Germinal center (tissue), 1 donor: Measurements from ENCODE around the gene HOXD4.

ENCODE experiments used
- DNase-seq: peaks from one replicate; pipeline ENCODE4 v3.0.0; 2012; ENCODE audit warnings: mixed read lengths, low spot score

Gene HOXD4

GRCh38 chr2:176151442-176152287, at the start of gene HOXD4:
HOXD4 (plus strand) TSS chr2:176151550; CDS start chr2:176151634, 84 bp downstream.
- no peak for DNase-seq

DNA sequence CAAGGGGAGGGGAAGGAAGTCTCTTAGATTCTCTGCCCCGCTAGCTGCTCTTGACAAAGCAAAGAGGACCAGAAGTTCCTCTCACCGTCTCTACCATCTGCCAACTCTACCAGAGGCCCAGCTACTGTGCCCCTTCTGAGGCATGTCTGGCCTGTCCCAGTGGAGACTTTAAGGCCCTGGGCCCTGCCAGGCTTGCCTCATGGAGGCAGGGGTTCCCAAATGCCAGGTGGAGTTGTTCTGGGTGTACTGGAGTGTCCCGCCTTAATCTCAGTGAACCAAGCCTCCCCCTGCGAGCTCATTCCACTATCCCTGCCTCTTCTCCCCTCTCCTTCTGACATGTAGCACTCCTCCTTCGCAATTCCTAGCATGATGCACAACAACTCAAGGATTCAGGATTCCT, 49.5 kb upstream of the HOXD4 start:
- no peak for DNase-seq

- DNase-seq = no peak
Measured at GRCh38 chr2:176102309-176102866, 49.0 kb upstream of the HOXD4 start.

- DNase-seq = no peak
Measured at GRCh38 chr2:176103194-176103593, 48.2 kb upstream of the HOXD4 start.

DNA sequence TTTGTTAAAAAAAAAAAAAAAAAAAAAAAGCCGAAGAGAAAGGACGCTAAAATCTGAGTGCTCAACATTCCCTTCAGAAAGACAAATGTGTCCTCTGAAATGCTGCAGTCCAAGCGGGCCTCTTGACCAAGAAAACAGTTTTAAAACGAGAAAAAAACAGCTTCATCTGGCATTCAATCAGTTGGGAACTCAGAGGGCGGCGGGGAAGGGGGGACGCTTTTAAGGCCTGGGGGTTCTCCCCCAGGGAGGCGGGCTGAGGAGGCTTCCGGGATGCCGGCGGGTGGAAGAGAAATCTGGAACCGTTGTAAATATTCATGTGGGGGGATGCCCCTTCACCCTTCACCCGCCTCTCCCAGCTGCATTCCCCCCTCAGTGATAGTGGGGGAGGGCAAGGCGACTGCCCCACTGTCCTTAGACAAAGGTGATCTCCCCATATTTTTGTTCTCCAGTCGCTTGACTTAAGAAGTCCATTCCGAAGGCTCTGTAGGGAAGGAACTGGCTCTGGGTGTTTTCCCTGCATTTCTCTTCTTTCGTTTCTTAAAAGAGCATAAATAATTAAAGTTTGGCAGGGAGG, 47.5 kb upstream of the HOXD4 start:
- no peak for DNase-seq

DNA sequence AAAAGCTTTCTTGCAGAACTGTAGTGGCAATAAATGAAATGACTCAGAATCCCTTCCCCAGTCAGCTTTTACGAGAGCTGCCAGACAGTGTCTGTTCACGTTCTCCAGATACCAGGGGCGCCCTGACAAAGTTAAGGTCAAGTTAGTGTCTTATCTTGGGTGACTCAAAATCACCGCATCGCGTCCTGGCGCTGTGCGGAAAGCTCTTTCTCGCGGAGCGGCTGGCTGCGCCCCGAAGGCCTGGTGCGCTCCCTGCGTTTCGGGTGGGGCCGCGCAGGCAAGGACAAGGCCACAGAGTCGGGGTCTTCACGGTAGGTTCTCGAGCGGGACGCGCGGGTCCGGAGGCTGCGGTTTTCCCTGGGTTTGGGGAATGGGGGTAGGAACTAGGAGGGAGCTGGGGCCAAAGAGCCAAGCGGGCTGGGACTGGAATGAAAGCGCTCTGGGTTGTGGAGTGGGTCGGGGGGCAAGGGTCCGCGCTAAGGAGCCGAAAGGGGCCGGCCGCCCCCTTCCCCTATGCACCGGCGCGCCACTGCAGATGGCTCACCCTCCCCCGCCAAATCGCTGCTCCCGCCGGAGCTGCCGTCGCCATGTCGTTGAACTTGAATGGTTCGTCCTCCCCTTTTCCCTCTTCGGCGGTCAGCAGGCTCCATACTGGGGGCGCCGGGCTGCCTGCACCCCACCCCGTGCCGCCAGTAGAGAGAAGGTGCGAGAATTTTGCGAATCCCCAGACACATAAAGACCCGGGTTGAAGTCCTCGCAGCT, 46.9 kb upstream of the HOXD4 start:
- no peak for DNase-seq

DNA sequence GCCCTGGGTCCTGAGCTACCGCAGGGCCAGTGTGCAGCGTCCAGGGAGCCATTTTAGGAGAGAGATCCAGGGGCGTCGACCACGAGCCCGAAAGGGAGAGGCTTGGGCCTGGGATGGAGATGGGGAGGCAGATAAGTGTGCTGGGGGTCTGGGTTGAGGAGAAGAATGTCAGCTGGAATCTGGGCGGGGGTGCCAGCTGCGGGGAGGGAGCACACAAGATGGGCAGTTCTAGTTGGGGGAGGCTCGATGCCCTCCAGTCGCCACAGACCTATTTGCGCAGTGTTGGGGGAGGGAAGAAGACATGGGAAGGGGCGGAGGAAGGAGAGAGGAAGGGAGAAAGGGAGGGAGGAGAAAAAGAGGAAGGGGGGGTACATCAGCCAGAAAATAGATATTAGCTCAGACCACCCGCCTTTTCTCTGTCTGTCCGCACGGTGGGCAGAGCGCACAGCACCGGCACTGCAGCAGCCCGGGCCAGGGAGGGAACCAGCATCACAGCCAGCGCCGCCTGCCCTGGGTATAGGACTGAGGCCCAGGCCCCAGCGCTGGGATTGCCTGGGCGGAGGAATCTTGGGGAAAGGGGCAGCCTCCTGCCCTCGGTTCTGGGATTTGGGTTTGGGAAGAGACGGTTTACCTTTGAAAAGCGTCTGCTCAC, 46.1 kb upstream of the HOXD4 start:
- no peak for DNase-seq

- DNase-seq = no peak
Measured at GRCh38 chr2:176105730-176106580, 45.4 kb upstream of the HOXD4 start.

- no peak for DNase-seq
Measured at GRCh38 chr2:176106581-176107539, 44.5 kb upstream of the HOXD4 start, which contains the start of gene HOXD11. HOXD11 (plus strand) TSS chr2:176107280; CDS start chr2:176107356, 76 bp downstream.

- no peak for DNase-seq
Measured at GRCh38 chr2:176107731-176108181, 43.6 kb upstream of the HOXD4 start.

DNA sequence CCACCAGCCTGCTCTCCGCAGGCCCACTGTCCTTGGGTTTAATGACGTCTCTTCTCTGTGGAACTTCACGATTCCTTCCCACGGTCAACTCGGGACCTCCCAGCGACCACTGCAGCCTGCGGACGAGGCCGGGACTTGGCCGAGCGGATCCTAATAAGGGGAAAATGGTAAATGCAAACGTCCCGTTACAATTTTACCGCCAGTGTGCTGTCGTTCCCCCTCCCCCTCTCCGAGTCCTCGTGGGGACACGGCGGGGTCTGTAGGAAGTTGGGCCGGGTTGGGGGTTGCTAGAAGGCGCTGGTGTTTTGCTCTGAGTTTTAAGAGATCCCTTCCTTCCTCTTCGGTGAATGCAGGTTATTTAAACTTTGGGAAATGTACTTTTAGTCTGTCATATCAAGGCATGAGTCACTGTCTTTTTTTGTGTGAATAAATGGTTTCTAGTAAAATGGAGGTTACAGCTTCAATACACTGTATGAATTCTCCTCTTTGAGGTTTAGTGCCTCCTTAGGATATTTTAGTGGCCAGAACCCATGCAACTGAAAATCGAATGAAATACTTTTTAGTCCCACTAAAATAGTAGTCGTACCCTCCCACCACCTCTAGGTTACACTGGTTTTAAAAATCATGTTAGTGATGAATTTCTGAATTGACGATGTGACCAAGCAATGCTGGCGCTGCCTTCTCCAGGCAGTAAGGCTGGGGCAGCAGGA, 42.0 kb upstream of the HOXD4 start:
- DNase-seq = no peak

DNA sequence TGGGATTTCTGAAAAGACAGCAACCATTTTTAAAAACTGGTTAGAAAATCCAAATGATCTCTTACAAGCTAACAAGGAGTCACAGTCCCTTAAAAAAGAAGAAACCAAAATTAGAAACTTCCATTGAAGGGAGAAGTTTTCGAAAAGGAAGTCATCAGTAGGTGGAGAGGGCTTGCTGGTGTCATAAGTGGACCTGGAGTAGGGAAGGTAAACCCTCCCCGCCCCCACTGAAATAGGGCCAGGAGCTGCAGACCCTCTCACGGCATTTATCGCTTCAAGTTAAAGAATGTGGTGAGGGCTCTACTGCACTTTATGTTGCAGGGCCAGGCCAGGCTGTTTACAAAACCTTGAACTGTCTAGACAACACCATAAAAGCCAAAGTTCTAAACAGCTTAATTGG, 41.4 kb upstream of the HOXD4 start:
- no peak for DNase-seq

- no peak for DNase-seq
Measured at GRCh38 chr2:176110415-176111308, 40.7 kb upstream of the HOXD4 start.

DNA sequence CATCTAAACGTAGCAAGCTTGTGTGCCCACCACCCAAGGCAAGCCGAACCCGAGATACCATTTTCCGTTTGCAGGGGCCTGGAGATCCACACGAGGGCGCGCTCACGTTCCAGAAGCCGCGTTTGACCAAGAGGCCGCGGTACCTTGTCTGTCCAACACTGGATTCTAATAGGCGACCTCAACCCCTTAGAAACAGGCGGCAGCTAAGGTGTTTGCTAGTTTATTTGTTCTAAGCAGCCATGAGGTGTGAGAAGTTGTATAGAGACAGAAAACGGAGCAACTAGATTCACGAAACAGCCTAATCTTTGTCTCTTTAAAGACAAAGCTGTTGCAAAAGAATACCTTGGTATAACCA, 40.1 kb upstream of the HOXD4 start:
- peak; percentile 41 for DNase-seq

GRCh38 chr2:176111846-176112374, 39.4 kb upstream of the HOXD4 start:
- DNase-seq = no peak

- DNase-seq = no peak
Measured at GRCh38 chr2:176112375-176113302, 38.7 kb upstream of the HOXD4 start.
